Activated T-helper 9 cell treated with anti-CD3 and anti-CD28 coated beads, Interleukin-2, amount 50 U/mL, for 16 hours (primary cell): ENCODE results near the gene PLD2.
"Not testable (repeated sequence)": the region's sequence is repeated elsewhere in the genome, so short reads cannot be mapped to it uniquely, and the experiment has no call there.

ENCODE experiments used
- DNase-seq: peaks from one replicate; pipeline ENCODE4 v3.0.0-alpha.2; 2020; ENCODE audit warnings: low read depth

Gene PLD2

DNA sequence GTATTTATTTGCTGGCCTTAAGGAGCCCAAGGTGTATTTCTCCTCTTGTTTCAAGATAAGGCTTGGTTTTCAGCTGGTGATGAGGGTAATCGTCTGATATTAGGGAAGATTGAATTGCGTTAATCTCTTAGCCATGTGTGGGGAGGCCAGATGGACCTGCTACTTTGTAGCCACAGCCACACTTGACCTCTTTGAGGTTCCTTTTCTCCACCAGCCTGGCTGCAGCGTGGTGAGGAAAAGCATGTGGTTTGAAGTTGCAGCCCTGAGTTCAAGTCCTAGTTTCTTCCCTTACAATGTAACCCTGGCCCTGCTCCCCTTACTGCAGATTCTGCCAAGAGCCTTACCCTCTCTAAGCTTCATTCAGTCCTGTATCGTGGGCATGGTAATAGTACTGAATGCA lies 29.3 kb downstream of the PLD2 start:
- no peak for DNase-seq

DNA sequence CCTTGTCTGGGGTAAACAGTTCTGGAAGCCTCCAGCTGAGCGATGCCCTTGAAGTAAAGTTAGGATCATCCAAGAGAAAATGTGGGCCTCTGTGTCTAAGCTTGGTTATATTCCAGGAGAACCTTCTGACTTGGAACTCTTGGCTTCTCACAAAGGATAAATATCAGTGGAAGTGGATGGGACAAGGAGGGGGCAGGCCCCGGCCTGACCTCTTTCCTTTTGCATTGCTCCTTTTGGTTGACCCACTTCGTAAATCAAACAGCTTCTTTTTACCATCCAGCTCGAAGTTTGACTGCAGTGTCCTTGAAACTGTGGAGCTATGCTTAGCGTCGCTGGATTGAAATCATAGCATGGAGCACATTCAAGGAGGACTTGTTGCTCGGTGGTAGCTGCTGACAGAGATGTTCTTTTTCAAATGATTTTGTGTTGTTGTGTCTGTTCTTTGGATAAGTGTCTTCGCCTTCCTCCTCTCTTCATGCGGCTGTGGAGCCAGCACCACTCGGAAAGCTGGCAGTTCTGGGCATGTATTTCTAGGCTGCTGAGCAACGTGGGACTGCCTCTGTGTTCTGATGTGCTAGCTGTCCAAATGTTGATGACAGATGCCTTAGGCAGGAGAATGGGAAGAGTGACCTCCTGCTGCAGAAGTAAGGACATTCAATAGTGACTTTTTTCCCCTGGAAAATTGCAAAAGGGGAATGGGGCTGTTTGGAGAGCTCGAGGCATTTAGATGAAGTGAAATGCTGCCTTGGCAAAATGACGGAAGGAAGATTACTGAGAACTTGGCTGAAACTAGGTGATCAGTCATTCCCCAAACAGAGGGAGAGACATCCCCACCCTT lies 30.7 kb downstream of the PLD2 start:
- DNase-seq = no peak

DNA sequence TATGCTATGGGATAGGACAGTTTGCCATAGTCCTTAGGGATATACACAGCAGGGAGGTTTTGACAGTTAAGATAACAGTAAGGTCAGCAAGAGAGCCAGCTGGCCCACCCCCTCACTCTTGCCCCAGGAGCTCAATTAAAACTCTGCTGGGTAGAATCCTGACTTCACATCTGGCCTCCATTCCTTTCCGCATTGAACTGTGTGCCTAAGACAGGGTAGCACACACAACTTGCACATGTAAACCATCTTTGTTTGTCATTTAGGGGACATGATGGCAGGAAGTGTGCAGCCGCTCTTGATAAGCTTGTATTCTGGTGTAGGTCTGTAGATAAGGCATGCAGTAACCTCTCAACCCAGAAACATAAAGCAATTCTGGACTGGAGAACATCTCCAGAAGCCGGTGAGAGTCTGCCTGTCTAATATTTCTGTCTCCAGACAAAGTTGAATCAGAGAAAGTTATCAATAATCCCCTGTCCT lies 31.4 kb downstream of the PLD2 start:
- DNase-seq = no peak

DNA sequence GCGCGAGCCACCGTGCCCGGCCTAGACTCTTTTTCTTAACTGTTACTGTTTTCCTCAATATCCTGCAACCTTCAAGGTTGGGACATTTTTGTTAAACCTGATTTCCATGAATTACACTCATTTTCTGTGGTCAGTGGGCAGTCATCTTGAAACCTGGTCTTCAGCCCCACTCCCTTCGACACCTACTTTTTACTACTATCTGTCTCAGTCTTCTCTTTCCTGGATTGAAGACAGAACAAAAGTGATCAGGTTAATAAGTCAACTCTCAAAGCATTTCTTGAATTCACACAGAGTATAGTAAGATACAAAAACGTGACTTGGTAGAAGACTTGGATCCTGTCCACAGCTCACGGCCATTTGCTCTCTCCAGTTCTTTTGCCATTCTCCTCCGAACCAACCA lies 32.3 kb downstream of the PLD2 start:
- no peak for DNase-seq

DNA sequence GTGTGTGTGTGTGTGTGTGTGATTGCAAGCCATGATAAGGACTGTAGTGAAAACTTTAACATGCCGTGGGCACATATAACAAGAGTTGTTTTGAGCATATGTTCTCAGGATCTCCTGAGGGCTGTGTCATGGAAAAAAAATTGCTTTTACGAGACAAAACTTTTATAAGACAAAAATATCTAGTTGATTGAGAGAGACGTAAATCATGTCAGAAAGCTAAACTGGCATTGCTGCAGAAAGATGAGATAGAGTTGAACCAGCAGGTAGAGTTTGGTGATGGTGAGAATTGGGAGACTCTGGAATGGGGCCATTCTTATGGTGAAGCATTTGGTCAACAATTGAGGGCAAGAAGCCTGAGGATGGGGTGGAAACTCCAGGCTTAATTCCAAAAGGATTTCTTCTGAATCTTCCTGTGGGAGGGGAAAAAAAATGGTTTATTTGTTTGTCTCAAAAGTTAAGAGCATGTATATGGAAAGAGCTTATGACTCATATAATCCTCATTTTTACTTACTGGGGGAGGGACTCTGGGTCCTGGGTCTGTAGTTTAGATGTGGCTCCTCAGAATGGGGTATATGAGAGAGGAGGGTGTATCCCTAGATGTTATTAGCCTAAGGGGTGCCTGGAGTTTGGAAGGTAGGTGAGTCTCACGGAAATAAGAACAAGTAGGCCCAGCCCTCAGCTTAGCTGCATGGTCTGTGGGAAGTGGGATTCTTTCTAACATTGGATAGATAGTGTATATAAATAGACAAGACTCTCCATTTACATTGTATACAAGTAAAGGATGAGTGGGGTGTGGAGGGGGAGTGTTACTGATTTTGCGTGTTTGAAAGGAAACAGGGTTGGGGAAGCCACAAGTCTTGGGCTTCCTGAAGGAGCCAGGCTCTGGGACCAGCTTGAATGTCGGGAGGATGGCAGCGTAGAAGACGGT lies 33.3 kb downstream of the PLD2 start:
- no peak for DNase-seq

DNA sequence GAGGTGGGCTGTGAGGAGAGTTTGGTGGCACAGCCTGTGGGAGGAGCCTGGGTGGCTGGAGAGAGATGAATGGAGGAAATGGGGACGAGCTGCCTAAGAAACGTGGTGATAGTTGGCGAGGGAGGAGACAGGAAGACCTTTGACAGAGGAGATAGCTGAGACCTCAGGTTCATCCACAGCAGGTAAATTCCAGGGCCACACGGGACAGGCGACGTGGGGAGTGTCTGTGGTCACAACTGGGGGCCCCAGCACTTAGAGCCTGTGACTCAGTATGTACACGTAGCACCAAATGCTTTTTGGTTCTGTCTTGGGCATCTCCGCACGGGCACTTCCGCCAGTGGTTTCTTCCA lies 33.9 kb downstream of the PLD2 start:
- DNase-seq = no peak

DNA sequence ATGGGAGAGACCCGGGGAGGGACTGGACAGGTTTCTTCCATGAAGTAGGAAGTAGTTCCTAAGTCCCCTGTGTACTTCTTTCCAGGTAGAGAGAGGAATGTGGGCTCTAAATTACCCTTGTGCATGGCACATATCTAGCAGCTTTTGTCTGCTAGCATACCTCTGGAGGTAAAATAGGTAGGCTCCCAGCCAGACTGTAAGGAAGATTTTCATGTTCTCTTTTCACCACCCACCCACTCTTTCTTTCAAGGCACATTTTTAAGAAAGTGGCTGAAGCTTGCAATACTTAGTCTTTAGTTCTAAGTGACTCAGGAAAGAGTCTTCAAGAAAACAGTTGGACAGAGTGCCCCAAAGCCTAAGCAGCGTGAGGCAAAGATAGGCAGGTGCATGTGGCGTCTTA lies 35.4 kb downstream of the PLD2 start:
- no peak for DNase-seq

DNA sequence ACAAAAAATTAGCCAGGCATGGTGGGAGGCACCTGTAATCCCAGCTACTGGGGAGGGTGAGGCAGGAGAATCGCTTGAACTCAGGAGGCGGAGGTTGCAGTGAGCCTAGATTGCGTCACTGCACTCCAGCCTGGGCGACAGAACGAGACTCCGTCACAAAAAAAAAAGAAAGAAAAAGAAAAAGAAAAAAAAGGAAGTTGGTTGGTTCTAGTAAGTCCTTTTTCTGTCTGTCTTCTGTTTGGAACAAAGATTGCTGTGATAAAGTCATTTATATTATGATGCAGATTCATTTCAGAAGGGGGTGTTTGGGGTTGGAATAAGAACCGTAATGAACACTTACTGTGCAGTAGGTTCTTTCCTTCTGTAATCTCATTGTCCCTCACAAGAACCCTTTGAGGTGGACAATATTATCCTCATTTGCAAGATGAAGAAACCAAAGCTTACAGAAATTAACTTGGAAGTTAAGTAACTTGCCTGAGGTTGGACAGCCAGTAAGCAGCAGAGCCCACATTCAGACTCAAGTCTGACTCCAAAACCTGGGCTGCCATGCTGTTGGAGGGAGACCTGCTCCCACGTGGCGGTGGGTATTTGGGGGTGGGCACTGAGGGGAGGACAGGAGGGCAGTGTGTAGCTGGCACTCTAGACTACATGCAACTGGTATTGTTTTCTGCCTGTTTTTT lies 36.5 kb downstream of the PLD2 start:
- no peak for DNase-seq

DNA sequence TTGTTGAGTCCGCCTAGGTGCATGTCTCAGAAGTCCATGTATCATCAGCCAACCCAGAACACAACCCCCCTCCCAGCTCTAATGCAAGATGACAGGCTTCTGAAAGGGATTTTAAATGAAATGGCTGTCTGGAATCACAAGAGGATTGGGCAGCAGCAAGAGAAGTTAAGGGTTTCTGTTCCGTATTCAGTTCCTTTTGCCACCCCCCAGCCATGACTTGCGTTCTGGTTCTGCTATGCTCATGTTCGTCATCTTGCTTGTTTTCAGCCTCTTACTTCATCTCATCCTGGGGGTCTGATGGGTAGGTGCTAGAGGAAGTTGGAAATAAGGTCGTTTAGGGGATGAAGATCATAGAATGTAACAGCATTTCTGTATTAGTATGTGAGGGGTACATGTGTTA lies 38.2 kb downstream of the PLD2 start:
- DNase-seq = no peak

DNA sequence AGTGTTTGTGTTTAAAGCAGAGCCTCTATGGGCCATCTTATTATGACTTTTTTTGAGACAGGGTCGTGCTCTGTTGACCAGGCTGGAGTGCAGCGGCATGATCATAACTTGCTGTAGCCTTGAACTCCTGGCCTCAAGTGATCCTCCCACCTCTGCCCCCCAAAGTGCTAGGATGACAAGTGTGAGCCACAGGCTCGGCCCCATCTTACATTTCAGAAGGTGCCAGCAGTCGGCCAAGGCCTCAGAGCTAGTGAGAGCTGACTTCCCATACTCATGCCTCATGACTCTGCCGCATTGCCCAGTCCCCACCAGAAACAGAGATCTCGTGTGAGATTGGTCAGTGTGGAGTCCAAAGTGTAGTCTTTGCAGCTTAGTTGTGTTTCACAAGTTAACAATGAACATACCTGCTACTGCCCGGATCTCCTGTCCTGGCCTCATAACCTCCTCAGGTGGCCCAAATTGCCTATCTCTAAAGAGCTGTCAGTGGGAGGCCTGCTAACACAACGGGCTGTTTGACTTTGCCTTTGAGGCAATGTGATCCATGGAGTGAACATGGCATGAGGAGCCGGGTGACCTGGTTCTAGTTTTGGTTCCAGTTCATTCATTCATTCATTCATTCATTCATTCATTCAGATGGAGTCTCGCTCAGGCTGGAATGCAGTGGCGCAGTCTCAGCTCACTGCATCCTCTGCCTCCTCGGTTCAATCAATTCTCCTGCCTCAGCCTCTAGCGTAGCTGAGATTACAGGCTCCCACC lies 39.9 kb downstream of the PLD2 start:
- no peak for DNase-seq

DNA sequence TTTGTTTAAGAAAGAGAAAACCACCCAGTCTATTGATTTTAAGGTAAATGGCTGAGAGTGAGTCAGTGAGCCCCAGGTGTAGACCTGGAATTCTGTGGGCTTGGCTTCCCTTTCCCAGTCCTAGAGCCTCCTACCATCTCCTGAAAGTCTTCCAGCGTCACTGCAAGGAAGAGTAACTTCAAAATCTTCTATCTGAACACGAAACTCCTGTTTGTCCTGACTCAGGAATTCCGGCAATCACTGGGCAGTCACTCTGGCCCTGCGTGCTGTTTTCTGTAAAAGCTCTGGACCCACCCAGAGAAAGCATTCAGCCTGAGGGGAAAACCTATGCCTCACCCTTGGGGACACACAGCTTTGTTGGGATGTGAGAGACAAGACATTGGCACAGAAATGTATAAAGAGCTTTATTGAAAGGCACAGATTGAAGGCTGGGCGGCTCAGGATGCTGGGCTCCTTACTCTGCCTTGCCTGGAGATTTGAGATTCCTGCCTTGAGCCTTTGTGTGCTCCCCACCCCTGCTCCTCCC lies 42.1 kb downstream of the PLD2 start:
- DNase-seq = no peak

DNA sequence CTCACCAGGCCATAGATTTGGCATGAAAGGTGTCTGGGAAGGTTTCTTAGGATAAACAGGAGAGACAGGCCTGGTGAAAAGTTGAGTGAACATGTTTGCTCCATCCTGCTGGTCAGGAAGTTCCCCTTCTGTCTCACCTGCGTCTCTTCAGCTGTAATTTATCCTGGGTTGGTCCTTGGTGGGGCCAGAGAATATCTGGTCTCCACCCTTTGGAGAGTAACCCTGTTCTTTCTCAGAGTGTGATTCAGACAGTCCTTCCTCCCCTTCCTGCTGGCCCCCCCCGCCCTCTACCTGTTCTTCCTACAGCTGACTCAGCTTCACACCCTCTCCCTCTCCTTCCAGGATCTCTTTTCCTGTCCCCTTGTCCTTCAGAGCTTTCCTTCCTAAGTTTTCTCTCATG lies 43.3 kb downstream of the PLD2 start:
- no peak for DNase-seq

DNA sequence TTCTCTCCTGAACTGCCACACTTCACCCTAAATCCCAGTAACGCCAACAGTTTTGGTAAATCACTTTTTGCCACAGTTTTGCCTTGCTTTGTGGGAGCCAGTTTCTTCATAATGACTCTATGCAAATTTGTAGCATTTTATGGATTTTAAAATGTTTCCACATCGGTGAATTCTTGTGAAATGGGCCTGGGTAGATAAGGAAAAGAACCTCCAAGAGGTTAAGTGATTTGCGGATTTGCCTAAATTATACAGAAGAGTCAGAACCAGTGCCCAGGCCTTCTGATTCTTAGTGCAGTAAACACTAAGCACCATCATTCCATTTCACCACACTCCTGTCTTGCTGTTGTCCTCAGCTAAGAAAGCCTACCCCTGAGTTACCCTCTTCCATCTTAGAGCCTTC lies 44.1 kb downstream of the PLD2 start:
- DNase-seq = no peak

DNA sequence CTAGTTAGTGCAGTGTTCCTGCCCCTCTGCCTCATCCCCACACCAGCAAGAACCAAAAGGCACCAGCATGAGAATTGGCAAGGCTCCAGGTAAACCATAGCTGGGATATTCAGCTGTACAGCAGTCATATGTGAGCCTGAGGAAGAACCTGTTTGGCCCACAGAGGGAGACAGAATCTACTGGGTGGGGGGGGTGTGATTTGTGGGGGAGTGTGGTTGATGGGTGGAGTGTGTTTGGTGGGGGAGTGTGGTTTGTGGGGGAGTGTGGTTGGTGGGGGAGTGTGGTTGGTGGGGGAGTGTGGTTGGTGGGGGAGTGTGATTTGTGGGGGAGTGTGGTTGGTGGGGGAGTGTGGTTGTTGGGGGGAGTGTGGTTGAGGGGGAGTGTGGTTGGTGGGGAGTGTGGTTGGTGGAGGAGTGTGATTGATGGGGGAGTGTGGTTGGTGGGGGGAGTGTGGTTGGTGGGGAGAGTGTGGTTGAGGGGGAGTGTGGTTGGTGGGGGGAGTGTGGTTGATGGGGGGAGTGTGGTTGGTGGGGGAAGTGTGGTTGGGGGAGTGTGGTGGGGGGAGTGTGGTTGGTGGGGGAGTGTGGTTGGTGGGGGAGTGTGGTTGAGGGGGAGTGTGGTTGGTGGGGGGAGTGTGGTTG lies 45.7 kb downstream of the PLD2 start:
- DNase-seq = no peak

DNA sequence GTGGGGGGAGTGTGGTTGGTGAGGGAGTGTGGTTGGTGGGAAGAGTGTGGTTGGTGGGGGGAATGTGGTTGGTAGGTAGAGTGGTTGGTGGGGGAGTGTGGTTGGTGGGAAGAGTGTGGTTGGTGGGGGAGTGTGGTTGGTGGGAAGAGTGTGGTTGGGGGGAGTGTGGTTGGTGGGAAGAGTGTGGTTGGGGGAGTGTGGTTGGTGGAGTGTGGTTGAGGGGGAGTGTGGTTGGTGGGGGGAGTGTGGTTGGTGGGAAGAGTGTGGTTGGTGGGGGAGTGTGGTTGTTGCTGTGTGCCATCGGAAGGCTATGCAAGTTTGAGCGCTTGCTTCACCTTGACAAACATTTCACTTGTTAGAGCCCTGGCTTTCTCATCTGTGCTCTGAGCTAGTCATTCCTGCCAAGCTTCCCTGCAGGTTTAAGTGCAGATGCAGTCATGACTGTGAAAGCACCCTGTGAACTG lies 46.3 kb downstream of the PLD2 start:
- no peak for DNase-seq

DNA sequence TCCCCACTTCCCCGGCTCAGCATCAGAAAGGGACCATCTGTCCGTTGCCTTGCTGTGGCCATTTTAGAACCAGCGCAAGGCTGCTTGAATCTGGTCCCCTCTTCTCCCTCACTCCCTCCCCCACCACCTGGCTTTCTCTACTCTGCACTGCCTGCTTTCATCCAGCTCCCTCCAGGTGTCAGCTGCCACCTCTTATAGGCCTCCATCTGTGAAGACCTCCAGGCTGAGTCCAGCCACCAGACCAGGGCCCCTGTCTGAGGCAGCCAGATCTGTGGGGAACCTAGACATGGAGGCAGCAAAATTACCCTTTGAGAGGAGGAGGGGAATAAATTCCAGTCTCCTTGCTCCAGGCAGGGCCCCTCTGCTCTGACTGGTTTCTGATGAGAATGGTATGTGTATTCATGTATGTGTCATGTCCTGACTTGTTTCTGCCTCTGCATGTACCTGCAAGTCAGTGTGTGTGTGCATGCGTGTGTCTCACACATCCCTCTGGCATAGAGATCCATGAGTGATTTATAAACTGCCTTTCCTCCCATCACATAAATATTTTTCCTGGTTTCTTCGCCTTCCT lies 47.2 kb downstream of the PLD2 start:
- no peak for DNase-seq

DNA sequence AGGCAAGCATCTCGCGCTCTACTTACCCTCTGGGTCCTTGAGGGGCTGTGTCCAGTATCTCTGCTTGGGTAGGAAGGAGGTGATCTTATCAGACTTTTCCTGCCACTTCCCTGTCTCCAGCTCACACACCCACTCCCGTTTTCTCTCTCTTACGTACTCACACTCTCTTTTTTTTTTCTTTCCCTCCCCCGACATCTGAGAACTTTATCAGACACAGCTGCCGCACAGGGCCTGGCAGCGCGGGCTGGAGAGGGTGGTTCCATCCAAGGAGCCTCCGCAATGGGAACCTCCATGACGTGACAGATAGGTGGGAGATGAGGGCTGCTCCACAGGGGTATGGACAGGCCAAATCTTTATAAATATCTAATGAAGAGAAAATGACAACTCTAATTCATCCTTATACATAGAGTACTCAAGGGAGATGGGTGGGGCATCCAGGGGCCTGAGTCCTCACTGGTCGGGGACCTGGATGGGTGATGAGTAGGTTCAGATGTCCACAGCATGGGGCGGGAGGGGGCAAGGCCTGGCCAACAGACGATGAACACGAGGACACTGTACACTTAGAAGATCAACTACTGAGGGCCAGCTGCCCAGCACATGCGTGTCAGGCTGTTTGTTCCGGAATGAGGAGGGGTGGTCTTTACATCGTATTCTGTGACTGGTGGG lies 49.5 kb downstream of the PLD2 start:
- DNase-seq = no peak

DNA sequence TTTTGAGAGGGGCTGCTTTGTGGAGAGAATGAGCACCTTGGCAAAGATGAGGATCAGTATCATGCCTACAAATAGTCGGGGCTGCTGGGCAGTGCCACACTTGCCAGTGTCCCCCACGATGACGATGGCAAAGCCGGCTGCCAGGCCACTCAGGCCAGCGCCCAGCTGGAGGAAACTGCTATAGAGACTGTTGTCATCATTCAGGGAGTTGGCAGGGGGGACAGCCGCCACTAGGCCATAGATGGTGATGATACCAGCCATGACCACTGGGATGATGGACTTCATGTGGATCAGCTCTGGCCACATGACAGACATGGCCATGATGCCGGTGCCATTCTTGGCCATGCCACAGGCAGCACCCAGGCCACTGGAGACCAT lies 50.0 kb downstream of the PLD2 start:
- DNase-seq = no peak

DNA sequence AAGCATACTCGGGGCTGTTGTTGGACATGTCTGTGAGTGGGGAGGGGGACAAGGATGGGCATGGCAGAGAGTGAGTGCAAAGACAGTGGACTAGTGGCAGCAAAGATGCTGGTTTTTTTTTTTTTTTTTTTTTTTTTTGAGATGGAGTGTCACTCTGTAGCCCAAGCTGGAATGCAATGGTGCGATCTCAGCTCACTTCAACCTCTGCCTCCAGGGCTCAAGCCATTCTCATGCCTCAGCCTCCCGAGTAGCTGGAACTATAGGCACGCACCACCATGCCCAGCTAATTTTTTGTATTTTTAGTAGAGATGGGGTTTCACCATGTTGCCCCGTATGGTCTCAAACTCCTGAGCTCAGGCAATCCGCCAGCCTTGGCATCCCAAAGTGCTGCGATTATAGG lies 50.4 kb downstream of the PLD2 start:
- not testable (repeated sequence) for DNase-seq
